ENCODE measurements around the gene MNAT1. TPM values are rescaled to one million over a fixed set of nuclear protein-coding genes. Genes with fewer than 3 reads are reported as not detected.

Gene MNAT1
- polyA plus RNA-seq, 1 donor from 2014 or later, result 104 TPM

DNA sequence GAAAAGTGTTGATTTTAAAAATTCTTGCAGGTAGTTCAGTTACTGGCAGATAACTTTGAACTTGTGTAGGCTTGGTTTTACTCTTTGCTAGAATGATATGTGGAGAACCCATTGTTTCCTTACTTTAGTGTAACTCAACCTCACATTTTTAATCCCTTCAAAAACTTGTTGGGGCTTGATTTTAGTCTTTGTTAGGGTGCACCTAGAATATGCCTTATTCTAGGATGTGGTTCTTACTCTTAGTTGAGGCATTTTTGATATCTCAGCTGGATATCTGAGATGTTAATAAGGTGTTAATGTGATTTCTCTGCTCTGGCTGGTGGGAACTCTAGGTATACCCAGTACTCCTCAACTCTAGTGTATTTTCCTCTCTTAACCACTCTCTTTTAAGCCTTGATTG lies 10.0 kb downstream of the MNAT1 start:
- Histone ChIP-seq H3K4me2 (ENCODE audit: low read length) (no peak overlapping the region), H3K9me2 (ENCODE audit: insufficient read depth, low read length) (no peaks in the 10 kb centered on the region), H3K9ac (ENCODE audit: low read length) (no peak overlapping the region), H4K20me1 (ENCODE audit: insufficient read depth) (no peaks in the 10 kb centered on the region), H3K4me3 (ENCODE audit: low read length) (no peak overlapping the region), H3K27ac (ENCODE audit: low read length) (no peak overlapping the region), H3F3A (ENCODE audit: insufficient read depth, low read length, poor library complexity, severe bottlenecking) (no peaks in the 10 kb centered on the region), H3K9me3 (ENCODE audit: low read length) (no peaks in the 10 kb centered on the region), H3K27me3 (ENCODE audit: insufficient read depth, low read depth, low read length) (no peaks in the 10 kb centered on the region), H2AFZ (ENCODE audit: low read depth, low read length) (no peak overlapping the region), H3K36me3 (ENCODE audit: insufficient read depth, low read length) (no peaks in the 10 kb centered on the region), H3K79me2 (replicated peaks; ENCODE audit: insufficient read depth, low read length) (peaks cover 67% of the 10 kb centered on the region)
- TF ChIP-seq, protein P1, sequence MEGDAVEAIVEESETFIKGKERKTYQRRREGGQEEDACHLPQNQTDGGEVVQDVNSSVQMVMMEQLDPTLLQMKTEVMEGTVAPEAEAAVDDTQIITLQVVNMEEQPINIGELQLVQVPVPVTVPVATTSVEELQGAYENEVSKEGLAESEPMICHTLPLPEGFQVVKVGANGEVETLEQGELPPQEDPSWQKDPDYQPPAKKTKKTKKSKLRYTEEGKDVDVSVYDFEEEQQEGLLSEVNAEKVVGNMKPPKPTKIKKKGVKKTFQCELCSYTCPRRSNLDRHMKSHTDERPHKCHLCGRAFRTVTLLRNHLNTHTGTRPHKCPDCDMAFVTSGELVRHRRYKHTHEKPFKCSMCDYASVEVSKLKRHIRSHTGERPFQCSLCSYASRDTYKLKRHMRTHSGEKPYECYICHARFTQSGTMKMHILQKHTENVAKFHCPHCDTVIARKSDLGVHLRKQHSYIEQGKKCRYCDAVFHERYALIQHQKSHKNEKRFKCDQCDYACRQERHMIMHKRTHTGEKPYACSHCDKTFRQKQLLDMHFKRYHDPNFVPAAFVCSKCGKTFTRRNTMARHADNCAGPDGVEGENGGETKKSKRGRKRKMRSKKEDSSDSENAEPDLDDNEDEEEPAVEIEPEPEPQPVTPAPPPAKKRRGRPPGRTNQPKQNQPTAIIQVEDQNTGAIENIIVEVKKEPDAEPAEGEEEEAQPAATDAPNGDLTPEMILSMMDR (IDR thresholded peaks at IDR 0.05; ENCODE audit: poor library complexity, severe bottlenecking), result no peak
- TF ChIP-seq REST (IDR thresholded peaks at IDR 0.05; ENCODE audit: borderline replicate concordance) (no peak), RAD21 (conservative IDR thresholded peaks at IDR 0.05) (no peak), POLR2AphosphoS5 (IDR thresholded peaks at IDR 0.05) (no peak), EZH2 (IDR thresholded peaks at IDR 0.05; ENCODE audit: borderline replicate concordance, insufficient read depth, low read length, poor library complexity, severe bottlenecking) (no peak), EP300 (conservative IDR thresholded peaks at IDR 0.05; ENCODE audit: poor library complexity, severe bottlenecking) (no peak), TAF1 (IDR thresholded peaks at IDR 0.05; ENCODE audit: low read depth) (no peak), SMC3 (conservative IDR thresholded peaks at IDR 0.05; ENCODE audit: poor library complexity) (no peak), MXI1 (conservative IDR thresholded peaks at IDR 0.05; ENCODE audit: poor library complexity, severe bottlenecking) (no peak)

DNA sequence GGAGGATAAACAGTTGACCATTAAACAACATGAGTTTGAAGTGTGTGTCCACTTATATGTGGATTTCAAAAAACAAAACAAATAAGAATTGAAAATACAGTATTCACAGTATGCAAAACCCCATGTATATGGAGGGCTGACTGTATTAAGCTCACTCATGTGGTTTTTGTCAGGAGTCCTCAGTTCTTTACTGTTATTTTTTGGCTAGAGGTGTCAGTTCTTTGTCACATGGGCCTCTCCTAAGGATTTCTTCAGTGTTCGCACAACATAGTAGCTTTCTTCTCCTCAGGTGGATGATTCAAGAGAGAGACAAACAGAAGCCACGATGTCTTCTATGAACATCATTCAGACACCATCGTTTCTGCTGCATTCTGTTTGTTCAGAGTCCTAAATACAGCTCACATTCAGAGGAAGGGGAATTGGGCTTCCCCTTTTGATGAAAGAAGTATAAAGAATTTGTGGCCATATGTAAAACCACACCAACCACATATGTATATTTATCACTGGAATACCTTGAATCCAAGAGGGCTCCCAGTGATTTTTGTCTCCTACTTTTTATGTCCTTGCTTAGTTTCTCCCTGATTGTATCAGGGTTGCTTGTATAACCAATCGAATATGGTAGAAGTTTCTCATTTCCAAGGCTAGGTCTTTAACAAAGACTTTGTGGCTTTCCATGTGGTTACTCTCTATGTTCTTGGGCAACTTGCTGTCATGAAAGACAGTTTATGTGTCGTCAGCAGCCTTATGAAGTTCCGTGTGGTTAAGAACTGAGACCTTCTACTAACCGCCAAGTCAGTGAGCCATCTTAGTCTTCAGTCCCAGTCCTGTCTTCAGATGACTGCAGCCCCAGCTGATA lies 18.9 kb downstream of the MNAT1 start:
- Histone ChIP-seq H2AFZ (ENCODE audit: low read depth, low read length) (no peak overlapping the region), H3K27ac (ENCODE audit: low read length) (no peak overlapping the region), H3K9ac (ENCODE audit: low read length) (no peak overlapping the region), H3K4me2 (ENCODE audit: low read length) (no peak overlapping the region), H3K36me3 (ENCODE audit: insufficient read depth, low read length) (no peaks in the 10 kb centered on the region), H3K9me3 (ENCODE audit: low read length) (no peaks in the 10 kb centered on the region), H3K4me3 (ENCODE audit: low read length) (no peak overlapping the region), H3K27me3 (ENCODE audit: insufficient read depth, low read depth, low read length) (no peaks in the 10 kb centered on the region), H3K9me2 (ENCODE audit: insufficient read depth, low read length) (no peaks in the 10 kb centered on the region), H4K20me1 (ENCODE audit: insufficient read depth) (no peaks in the 10 kb centered on the region), H3F3A (ENCODE audit: insufficient read depth, low read length, poor library complexity, severe bottlenecking) (no peaks in the 10 kb centered on the region), H3K79me2 (replicated peaks; ENCODE audit: insufficient read depth, low read length) (peaks cover 47% of the 10 kb centered on the region)
- TF ChIP-seq POLR2AphosphoS5 (IDR thresholded peaks at IDR 0.05) (no peak), EZH2 (IDR thresholded peaks at IDR 0.05; ENCODE audit: borderline replicate concordance, insufficient read depth, low read length, poor library complexity, severe bottlenecking) (no peak), SMC3 (conservative IDR thresholded peaks at IDR 0.05; ENCODE audit: poor library complexity) (no peak), TAF1 (IDR thresholded peaks at IDR 0.05; ENCODE audit: low read depth) (no peak), RAD21 (conservative IDR thresholded peaks at IDR 0.05) (no peak), REST (IDR thresholded peaks at IDR 0.05; ENCODE audit: borderline replicate concordance) (no peak), EP300 (conservative IDR thresholded peaks at IDR 0.05; ENCODE audit: poor library complexity, severe bottlenecking) (no peak)
- TF ChIP-seq, protein P1 (IDR thresholded peaks at IDR 0.05; ENCODE audit: poor library complexity, severe bottlenecking), result no peak
